Neural cell (in vitro differentiated cells): ENCODE results near the gene EDIL3. TPM values are rescaled to one million over a fixed set of nuclear protein-coding genes. Genes with fewer than 3 reads are reported as not detected.

ENCODE experiments used
- H2AFZ ChIP-seq: fragments of 200-600, 300-800 bp; sonication (generic), shearing (Covaris generic); 2 replicates; pipeline ENCODE4 v1.6.0; 2014; ENCODE audit warnings: low read depth, mild to moderate bottlenecking, antibody characterized with exemption, low read length, moderate library complexity
- H3F3A ChIP-seq: fragments of 200-600 bp; shearing (Covaris generic); 2 replicates; pipeline ENCODE4 v1.6.1; 2016; ENCODE audit warnings: mild to moderate bottlenecking, moderate library complexity, mixed read lengths, antibody characterized with exemption, low read length; ENCODE audit not compliant: insufficient read depth, poor library complexity, severe bottlenecking
- H3K27ac ChIP-seq: fragments of 200-600, 300-800 bp; sonication (generic), shearing (Covaris generic); 2 replicates; pipeline ENCODE4 v1.5.1; 2014; ENCODE audit warnings: mild to moderate bottlenecking, low read length, moderate library complexity
- H3K27me3 ChIP-seq: fragments of 300-800, 200-600 bp; sonication (generic), shearing (Covaris generic); 2 replicates; pipeline ENCODE4 v1.6.0; 2014; ENCODE audit warnings: mild to moderate bottlenecking, low read depth, low read length, moderate library complexity; ENCODE audit not compliant: insufficient read depth
- H3K36me3 ChIP-seq: fragments of 300-800, 200-600 bp; sonication (generic), shearing (Covaris generic); 2 replicates; pipeline ENCODE4 v1.5.1; 2014; ENCODE audit warnings: mild to moderate bottlenecking, antibody characterized with exemption, low read length, moderate library complexity; ENCODE audit not compliant: insufficient read depth
- H3K4me2 ChIP-seq: fragments of 300-800, 200-600 bp; sonication (generic), shearing (Covaris generic); 2 replicates; pipeline ENCODE4 v1.6.0; 2014; ENCODE audit warnings: mild to moderate bottlenecking, low read length
- H3K4me3 ChIP-seq: fragments of 300-800, 200-600 bp; sonication (generic), shearing (Covaris generic); 2 replicates; pipeline ENCODE4 v1.5.1; 2014; ENCODE audit warnings: mild to moderate bottlenecking, low read length, moderate library complexity
- H3K79me2 ChIP-seq: fragments of 200-600 bp; shearing (Covaris generic); replicated peaks from 2 replicates; pipeline ENCODE4 v1.6.0; 2014; ENCODE audit warnings: mild to moderate bottlenecking, low read length, moderate library complexity; ENCODE audit not compliant: insufficient read depth
- H3K9ac ChIP-seq: fragments of 300-800, 200-600 bp; sonication (generic), shearing (Covaris generic); 2 replicates; pipeline ENCODE4 v1.6.1; 2016; ENCODE audit warnings: mild to moderate bottlenecking, low read length, mixed read lengths
- H3K9me2 ChIP-seq: fragments of 200-600 bp; shearing (Covaris generic); 2 replicates; pipeline ENCODE4 v1.6.1; 2016; ENCODE audit warnings: mild to moderate bottlenecking, low read length, mixed read lengths; ENCODE audit not compliant: insufficient read depth
- H3K9me3 ChIP-seq: fragments of 200-600, 300-800 bp; sonication (generic), shearing (Covaris generic); 2 replicates; pipeline ENCODE4 v1.6.1; 2016; ENCODE audit warnings: mild to moderate bottlenecking, mixed run types, low read length, moderate library complexity, mixed read lengths
- H4K20me1 ChIP-seq: fragments of 200-600 bp; shearing (Covaris generic); 2 replicates; pipeline ENCODE4 v1.6.1; 2016; ENCODE audit warnings: mild to moderate bottlenecking, mixed run types; ENCODE audit not compliant: insufficient read depth
- EP300 ChIP-seq: fragments of 450-650 bp; conservative IDR thresholded peaks from 2 replicates; pipeline ENCODE4 v1.6.1; 2014; ENCODE audit warnings: antibody characterized with exemption, mild to moderate bottlenecking, moderate library complexity; ENCODE audit not compliant: poor library complexity, severe bottlenecking
- EZH2 ChIP-seq: fragments of 200-600, 300-800 bp; shearing (Covaris generic), sonication (generic); IDR thresholded peaks from 2 replicates; pipeline ENCODE4 v1.6.1; 2014; ENCODE audit warnings: antibody characterized with exemption, low read length, borderline replicate concordance, mild to moderate bottlenecking; ENCODE audit not compliant: insufficient read depth, poor library complexity, severe bottlenecking
- MXI1 ChIP-seq: fragments of 450-650 bp; conservative IDR thresholded peaks from 2 replicates; pipeline ENCODE4 v1.6.1; 2014; ENCODE audit warnings: antibody characterized with exemption, mild to moderate bottlenecking; ENCODE audit not compliant: poor library complexity, severe bottlenecking
- POLR2AphosphoS5 ChIP-seq: IDR thresholded peaks from 2 replicates; pipeline ENCODE4 v1.6.1; 2012
- RAD21 ChIP-seq: fragments of 450-650 bp; conservative IDR thresholded peaks from 2 replicates; pipeline ENCODE4 v1.6.1; 2014; ENCODE audit warnings: antibody characterized with exemption, mild to moderate bottlenecking, moderate library complexity
- REST ChIP-seq: IDR thresholded peaks from 2 replicates; pipeline ENCODE4 v1.6.1; 2012; ENCODE audit warnings: borderline replicate concordance
- SMC3 ChIP-seq: fragments of 450-650 bp; conservative IDR thresholded peaks from 2 replicates; pipeline ENCODE4 v1.6.1; 2014; ENCODE audit warnings: antibody characterized with exemption, mild to moderate bottlenecking, moderate library complexity; ENCODE audit not compliant: poor library complexity
- TAF1 ChIP-seq: IDR thresholded peaks from 2 replicates; pipeline ENCODE4 v1.6.1; 2012; ENCODE audit warnings: low read depth
- polyA plus RNA-seq: library from polyadenylated mRNA; depleted of rRNA; stranded (reverse); fragments of >200 nt; gene quantifications from 2 replicates; pipeline ENCODE4 v1.2.3, GENCODE V29; 2014
- TF ChIP-seq, protein P1 (sequence below): fragments of 450-650 bp; IDR thresholded peaks from 2 replicates; pipeline ENCODE4 v1.5.1; 2014; ENCODE audit warnings: antibody characterized with exemption, mild to moderate bottlenecking, moderate library complexity; ENCODE audit not compliant: poor library complexity, severe bottlenecking

Gene EDIL3
- polyA plus RNA-seq, 1 donor from 2014 or later = 6.1 TPM

DNA sequence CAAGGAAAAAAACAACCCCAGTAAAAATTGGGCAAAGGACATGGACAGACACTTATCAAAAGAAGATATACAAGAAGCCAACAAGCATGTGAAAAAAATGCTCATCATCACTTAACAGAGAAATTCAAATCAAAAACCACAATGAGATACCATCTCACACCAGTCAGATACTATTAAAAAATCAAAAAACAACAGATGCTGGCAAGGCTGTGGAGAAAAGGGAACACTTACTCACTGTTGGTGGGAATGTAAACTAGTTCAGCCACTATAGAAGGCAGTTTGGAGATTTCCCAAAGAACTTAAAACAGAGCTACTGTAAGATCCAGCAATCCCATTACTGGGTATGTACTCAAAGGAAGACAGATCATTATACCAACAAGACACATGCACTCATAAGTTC, 157.4 kb downstream of the EDIL3 start:
- Histone ChIP-seq H3K9ac (no peak overlapping the region), H3K79me2 (no peaks in the 10 kb centered on the region), H3K4me2 (no peak overlapping the region), H4K20me1 (no peaks in the 10 kb centered on the region), H3F3A (no peaks in the 10 kb centered on the region), H3K9me3 (no peaks in the 10 kb centered on the region), H3K9me2 (no peaks in the 10 kb centered on the region), H3K27me3 (no peaks in the 10 kb centered on the region), H3K36me3 (no peaks in the 10 kb centered on the region), H3K4me3 (no peak overlapping the region), H3K27ac (no peak overlapping the region), H2AFZ (no peak overlapping the region)
- no peak for TF ChIP-seq EZH2
- TF ChIP-seq, protein P1, sequence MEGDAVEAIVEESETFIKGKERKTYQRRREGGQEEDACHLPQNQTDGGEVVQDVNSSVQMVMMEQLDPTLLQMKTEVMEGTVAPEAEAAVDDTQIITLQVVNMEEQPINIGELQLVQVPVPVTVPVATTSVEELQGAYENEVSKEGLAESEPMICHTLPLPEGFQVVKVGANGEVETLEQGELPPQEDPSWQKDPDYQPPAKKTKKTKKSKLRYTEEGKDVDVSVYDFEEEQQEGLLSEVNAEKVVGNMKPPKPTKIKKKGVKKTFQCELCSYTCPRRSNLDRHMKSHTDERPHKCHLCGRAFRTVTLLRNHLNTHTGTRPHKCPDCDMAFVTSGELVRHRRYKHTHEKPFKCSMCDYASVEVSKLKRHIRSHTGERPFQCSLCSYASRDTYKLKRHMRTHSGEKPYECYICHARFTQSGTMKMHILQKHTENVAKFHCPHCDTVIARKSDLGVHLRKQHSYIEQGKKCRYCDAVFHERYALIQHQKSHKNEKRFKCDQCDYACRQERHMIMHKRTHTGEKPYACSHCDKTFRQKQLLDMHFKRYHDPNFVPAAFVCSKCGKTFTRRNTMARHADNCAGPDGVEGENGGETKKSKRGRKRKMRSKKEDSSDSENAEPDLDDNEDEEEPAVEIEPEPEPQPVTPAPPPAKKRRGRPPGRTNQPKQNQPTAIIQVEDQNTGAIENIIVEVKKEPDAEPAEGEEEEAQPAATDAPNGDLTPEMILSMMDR = no peak
- TF ChIP-seq MXI1 = no peak
- TF ChIP-seq POLR2AphosphoS5 = no peak
- no peak for TF ChIP-seq SMC3
- no peak for TF ChIP-seq RAD21
- no peak for TF ChIP-seq TAF1
- TF ChIP-seq EP300 = no peak
- no peak for TF ChIP-seq REST

DNA sequence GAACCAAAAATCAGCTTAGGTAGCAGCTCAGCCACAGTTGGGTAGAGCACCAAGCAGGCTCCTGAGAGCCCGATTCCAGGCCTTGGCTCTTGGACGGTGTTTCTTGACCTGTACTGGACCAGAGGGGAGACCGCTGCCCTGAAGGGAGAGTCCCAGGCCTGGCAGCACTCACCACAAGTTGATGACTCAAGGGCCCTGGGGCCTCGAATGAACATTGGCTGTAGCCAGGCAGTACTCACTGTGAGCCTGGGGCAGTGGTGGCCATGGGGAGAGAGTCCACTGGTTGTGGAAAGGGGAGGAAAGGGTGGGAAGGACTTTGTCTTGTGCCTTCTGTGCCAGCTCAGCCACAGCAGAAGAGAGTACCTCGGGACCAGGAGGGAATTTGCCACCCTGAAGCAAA, 166.1 kb downstream of the EDIL3 start:
- TF ChIP-seq MXI1 = no peak
- TF ChIP-seq EZH2 = no peak
- H3K79me2 ChIP-seq = no peaks in the 10 kb centered on the region
- no peak overlapping the region for H3K4me2 ChIP-seq
- no peaks in the 10 kb centered on the region for H3K36me3 ChIP-seq
- H3K27me3 ChIP-seq = no peaks in the 10 kb centered on the region
- no peaks in the 10 kb centered on the region for H3K9me2 ChIP-seq
- no peaks in the 10 kb centered on the region for H3K9me3 ChIP-seq
- no peak overlapping the region for H2AFZ ChIP-seq
- H3K9ac ChIP-seq = no peak overlapping the region
- H4K20me1 ChIP-seq = no peaks in the 10 kb centered on the region
- H3K4me3 ChIP-seq = no peak overlapping the region
- H3K27ac ChIP-seq = no peak overlapping the region
- H3F3A ChIP-seq = no peaks in the 10 kb centered on the region

- Histone ChIP-seq H3K4me3 (no peak overlapping the region), H3F3A (no peaks in the 10 kb centered on the region), H2AFZ (no peak overlapping the region), H4K20me1 (no peaks in the 10 kb centered on the region), H3K4me2 (no peak overlapping the region), H3K9ac (no peak overlapping the region), H3K27ac (no peak overlapping the region), H3K27me3 (no peaks in the 10 kb centered on the region), H3K9me2 (no peaks in the 10 kb centered on the region), H3K9me3 (no peaks in the 10 kb centered on the region), H3K36me3 (no peaks in the 10 kb centered on the region), H3K79me2 (no peaks in the 10 kb centered on the region)
- no peak for TF ChIP-seq RAD21
- TF ChIP-seq SMC3 = no peak
- TF ChIP-seq, protein P1 = no peak
- TF ChIP-seq REST = no peak
- TF ChIP-seq MXI1 = no peak
- no peak for TF ChIP-seq EP300
- no peak for TF ChIP-seq TAF1
- TF ChIP-seq EZH2 = no peak
- TF ChIP-seq POLR2AphosphoS5 = no peak
These were observed 169.2 kb downstream of the EDIL3 start for GRCh38 chr5:84215521-84215920.
